Esophagus squamous epithelium (tissue), 4 donors: ENCODE measurements around the gene FGR.
A peak's percentile ranks its signal among the peaks of the same experiment; 100 is the strongest.

ENCODE experiments used
- POLR2A ChIP-seq, 4 donors: fragments of 450-650 bp; IDR thresholded peaks; one replicate each; pipeline ENCODE4 v1.6.1; 2017; ENCODE audit warnings: antibody characterized with exemption in 4 of 4, mild to moderate bottlenecking in 4 of 4, moderate library complexity in 3 of 4
- TF ChIP-seq, protein P1 (sequence below), 6 experiments: fragments of 450-650 bp in 4 of 6; fragments of 200-600 bp in 2 of 6; sonication (generic) in 2 of 6; IDR thresholded peaks; one replicate each; pipeline ENCODE4 v1.5.1; 2016 to 2019; ENCODE audit warnings: antibody characterized with exemption in 6 of 6, mild to moderate bottlenecking in 4 of 6, moderate library complexity in 4 of 6

DNA sequence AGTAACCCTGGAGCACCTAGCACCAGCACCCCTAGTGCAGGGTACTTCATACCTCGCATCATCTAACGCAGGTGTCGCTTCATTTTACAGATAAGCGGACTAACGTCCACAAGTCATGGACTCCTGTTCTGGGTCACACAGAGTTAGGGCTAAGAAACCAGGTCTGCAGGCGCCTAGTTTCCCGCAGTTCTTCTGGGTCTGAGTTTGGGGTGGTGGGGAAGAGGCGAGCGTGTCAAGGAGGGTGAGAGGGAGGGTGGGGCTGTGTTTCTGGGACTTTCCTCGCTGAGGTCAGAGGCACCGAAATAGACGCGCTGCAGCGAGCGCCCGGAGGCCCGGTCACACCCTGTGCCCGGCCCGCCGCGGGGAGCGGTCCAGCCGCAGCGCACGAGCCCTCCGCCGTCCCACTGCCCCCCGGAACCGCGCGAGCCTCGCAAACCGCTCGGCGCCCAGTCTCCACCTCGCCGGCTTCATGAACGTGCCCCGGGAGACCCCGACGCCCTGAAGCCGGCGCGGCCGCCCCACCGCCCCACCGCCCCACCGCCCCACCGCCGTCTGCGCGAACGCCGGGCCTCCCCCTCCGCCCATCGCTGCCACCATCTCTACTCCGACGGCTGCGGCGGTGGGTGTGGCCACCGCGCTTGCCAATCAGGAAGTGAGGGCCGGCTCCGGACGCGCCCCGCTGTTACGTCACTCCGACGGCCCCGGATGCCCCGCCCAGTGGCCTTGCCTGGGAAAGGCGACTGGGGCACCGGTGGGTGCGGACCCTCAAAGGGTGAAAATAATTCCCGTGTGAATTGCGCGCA is 24.7 kb upstream of the FGR start:
- TF ChIP-seq, protein P1, sequence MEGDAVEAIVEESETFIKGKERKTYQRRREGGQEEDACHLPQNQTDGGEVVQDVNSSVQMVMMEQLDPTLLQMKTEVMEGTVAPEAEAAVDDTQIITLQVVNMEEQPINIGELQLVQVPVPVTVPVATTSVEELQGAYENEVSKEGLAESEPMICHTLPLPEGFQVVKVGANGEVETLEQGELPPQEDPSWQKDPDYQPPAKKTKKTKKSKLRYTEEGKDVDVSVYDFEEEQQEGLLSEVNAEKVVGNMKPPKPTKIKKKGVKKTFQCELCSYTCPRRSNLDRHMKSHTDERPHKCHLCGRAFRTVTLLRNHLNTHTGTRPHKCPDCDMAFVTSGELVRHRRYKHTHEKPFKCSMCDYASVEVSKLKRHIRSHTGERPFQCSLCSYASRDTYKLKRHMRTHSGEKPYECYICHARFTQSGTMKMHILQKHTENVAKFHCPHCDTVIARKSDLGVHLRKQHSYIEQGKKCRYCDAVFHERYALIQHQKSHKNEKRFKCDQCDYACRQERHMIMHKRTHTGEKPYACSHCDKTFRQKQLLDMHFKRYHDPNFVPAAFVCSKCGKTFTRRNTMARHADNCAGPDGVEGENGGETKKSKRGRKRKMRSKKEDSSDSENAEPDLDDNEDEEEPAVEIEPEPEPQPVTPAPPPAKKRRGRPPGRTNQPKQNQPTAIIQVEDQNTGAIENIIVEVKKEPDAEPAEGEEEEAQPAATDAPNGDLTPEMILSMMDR (IDR thresholded peaks at IDR 0.05) = peak in 1 of 6 experiments; percentile 23
- TF ChIP-seq POLR2A (IDR thresholded peaks at IDR 0.05) = peak in 2 of 4 donors; percentile 43 to 69
